Aorta (tissue), 5 donors: ENCODE measurements around the gene MYO9B. TPM values are rescaled to one million over a fixed set of nuclear protein-coding genes. Genes with fewer than 3 reads are reported as not detected.
A peak's percentile ranks its signal among the peaks of the same experiment; 100 is the strongest.

ENCODE experiments used
- ATAC-seq: fragments of 200-7000 bp; cut with Tn5 transposase; one replicate; pipeline ENCODE4 v1.9.1; 2022; ENCODE audit warnings: moderate library complexity; ENCODE audit not compliant: low FRiP score
- DNase-seq, 2 donors: peaks; one replicate each; pipeline ENCODE4 v3.0.0-alpha.2; 2020
- H3K27ac ChIP-seq, 2 donors: one replicate each; pipeline ENCODE4 v1.5.1; 2013; ENCODE audit warnings: low read length in 2 of 2, mild to moderate bottlenecking in 2 of 2, moderate library complexity in 2 of 2, control low read depth in 1 of 2, inconsistent platforms in 1 of 2, low read depth in 1 of 2
- H3K27me3 ChIP-seq, 2 donors: one replicate each; pipeline ENCODE4 v1.6.1; 2013; ENCODE audit warnings: control low read depth in 1 of 2, low read length in 1 of 2, mild to moderate bottlenecking in 1 of 2, moderate library complexity in 1 of 2; ENCODE audit not compliant: insufficient read depth in 2 of 2, control insufficient read depth in 1 of 2
- H3K36me3 ChIP-seq, 2 donors: one replicate each; pipeline ENCODE4 v1.6.1; 2013; ENCODE audit warnings: control low read depth in 1 of 2, low read length in 1 of 2, mild to moderate bottlenecking in 1 of 2; ENCODE audit not compliant: insufficient read depth in 2 of 2, control insufficient read depth in 1 of 2
- H3K4me1 ChIP-seq, 2 donors: one replicate each; pipeline ENCODE4 v1.6.1; 2013; ENCODE audit warnings: low read length in 2 of 2, control low read depth in 1 of 2, mild to moderate bottlenecking in 1 of 2, moderate library complexity in 1 of 2; ENCODE audit not compliant: insufficient read depth in 2 of 2, control insufficient read depth in 1 of 2
- H3K4me3 ChIP-seq, 2 donors: one replicate each; pipeline ENCODE4 v1.5.1; 2013; ENCODE audit warnings: low read length in 2 of 2, control low read depth in 1 of 2, mild to moderate bottlenecking in 1 of 2
- H3K9me3 ChIP-seq: one replicate; pipeline ENCODE4 v1.6.1; 2013; ENCODE audit warnings: mild to moderate bottlenecking, low read length; ENCODE audit not compliant: control insufficient read depth
- WGBS, 2 donors: extraction: QIAGEN DNeasy Blood & Tissue Kit; methylation state at CpG; one replicate each; pipeline ENCODE4 v1.1.7; 2013; 5-methylcytosine and 5-hydroxymethylcytosine counted together
- intact Hi-C, 2 donors: fragments of 100-400 bp; cut with DNase I; formaldehyde crosslinking; loops; one replicate each; pipeline versions ENCODE4 v1.14.2 to v1.15.0; 2022
- polyA plus RNA-seq, 2 donors: library from polyadenylated mRNA; stranded (reverse); fragments of 200-250 nt; gene quantifications; one replicate each; pipeline ENCODE4 v1.2.3, GENCODE V29; 2013
- total RNA-seq, 2 donors: library from RNA; stranded (reverse); fragmentation: NEBNext Ultra II Directional; extraction: Animal tissue kit (Norgen Biotek cat#: 25700); gene quantifications; one replicate each; pipeline ENCODE4 v1.2.1, GENCODE V29; 2021
- donor health status: healthy with polysubstance abuse.
- donor health status: Bipolar disorder and iron deficiency.
- donor health status: DM: no; HTN: no; CAD: no.
- donor health status: DM: no; HTN: no; CAD: no.
- donor health status: DM: yes; HTN: yes; CAD: no.

MYO9B gene
- total and polyA plus RNA-seq, 4 donors = 34.3 to 183 (median 171) TPM

DNA sequence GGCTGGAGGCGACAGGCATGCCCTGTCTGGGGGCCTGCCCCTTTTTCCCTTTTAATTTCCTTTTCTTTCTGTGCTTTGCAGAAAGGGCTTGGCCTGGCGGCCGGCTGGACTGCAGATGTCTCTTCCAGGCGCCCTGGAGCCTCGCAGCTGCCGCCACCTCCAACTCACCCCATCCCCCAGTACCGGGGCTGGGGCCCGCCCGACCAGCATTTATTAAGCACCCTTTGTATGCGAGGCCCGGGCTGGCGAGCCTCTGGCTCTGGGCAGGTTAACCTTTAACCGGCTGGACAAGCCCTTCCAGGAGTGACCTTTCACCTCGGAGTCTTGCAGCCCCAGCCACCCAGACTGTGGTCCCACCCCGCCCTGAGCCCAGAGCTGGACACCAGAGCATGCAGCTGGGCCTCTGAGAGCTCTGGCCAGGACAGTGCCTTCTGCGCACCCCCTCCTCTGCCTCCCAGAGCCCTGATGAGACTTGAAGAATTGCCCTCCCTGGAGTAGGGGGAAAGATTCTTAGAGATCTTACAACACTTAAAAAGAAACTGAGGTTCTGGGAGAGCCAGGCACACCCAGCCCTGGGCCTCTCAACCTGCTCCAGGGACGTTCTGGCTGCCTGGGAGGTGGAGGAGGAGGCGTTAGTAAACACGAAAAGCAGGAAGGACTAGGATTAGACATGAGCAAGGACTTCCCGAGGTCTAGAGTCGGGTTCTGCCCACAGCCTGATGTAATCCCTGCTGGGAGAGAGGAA is 171.3 kb downstream of the MYO9B start:
- WGBS, 2 donors = 23 to 28% methylated on average over 19 to 21 of the region's 21 CpGs
- Histone ChIP-seq H3K36me3 (no peaks in the 10 kb centered on the region), H3K9me3 (no peaks in the 10 kb centered on the region), H3K4me1 (no peaks in the 10 kb centered on the region), H3K27me3 (no peaks in the 10 kb centered on the region), H3K27ac (no peak overlapping the region), H3K4me3 (no peak overlapping the region)
- DNase-seq (no peak), ATAC-seq (peak; percentile 26)
- intact Hi-C loops = no loop called here

DNA sequence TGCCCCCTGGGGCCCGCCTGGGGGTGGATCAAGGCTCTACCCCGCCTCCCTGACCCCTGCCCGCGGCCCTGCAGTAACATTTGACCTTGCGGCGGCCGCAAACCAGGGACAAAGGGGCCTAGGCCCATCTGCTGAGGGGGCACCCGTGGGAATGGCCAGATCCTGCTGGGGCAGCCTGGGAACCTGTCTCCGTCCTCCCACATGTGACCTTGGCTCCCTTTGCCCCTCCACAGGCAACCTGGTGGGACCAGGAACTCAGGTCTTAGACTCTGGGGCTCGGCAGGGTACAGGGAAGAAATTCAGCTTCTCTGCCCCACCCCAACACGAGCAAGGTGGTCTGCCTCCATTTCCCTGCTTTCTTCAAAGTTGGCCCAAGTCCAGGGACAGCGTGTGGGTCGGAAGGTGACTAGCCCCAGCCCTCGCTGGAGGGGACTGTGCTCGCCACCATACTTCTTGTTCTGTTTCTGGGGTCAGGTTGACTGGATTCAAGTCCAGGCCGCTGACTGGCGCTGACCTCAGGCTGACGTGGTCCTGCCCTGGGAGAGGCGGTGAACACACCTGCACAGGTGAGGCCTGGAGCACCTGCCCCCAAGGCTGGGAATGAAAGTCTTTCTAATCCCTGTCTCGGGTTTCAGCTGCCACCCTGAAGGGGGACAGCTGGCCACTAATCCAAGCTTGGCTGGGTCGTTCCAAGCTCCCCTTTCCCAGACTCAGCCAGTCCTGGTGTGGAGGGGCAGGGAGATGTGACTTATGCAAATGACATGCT is 172.6 kb downstream of the MYO9B start:
- intact Hi-C loops = no loop called here
- H3K27ac ChIP-seq = no peak overlapping the region
- no peaks in the 10 kb centered on the region for H3K36me3 ChIP-seq
- no peak overlapping the region for H3K4me3 ChIP-seq
- no peaks in the 10 kb centered on the region for H3K9me3 ChIP-seq
- no peaks in the 10 kb centered on the region for H3K27me3 ChIP-seq
- H3K4me1 ChIP-seq = no peaks in the 10 kb centered on the region
- 79% methylated on average over 20 to 21 of the region's 21 CpGs for WGBS, 2 donors
- ATAC-seq = no peak
- DNase-seq = no peak

DNA sequence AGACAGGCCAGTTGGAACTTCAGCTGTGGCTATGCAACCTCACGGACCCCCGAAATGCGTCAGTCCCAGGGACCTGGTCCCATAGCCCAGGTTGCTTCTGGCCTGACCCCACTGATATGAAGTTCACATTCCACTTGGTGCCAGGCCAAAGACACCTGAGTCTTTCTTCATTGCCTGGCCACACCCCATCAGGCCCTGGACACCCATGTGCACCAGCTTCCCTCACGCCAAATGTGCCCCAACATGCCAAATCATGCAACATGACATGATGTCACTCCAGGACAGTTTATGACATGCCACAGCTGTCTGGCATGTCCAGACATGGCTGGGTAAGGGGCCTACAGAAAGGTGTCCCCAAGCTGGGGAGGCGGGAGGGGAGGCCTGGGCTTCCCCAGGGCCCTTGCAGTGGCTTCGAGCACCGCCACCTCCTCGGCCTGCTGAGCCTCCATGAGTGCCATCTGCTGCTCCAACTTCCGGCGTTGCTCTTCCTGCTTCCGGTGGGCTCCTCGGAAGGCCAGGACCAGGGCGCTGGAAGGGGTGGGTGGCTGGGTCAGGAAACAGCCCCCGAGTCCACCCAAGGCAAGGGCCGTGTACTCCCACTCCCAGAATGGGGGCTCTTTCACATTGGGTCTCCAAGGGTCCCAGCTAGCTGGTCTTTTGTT is 174.4 kb downstream of the MYO9B start:
- H3K4me3 ChIP-seq = no peak overlapping the region
- ATAC-seq (no peak), DNase-seq (no peak)
- H3K27ac ChIP-seq = no peak overlapping the region
- no peaks in the 10 kb centered on the region for H3K9me3 ChIP-seq
- no peaks in the 10 kb centered on the region for H3K4me1 ChIP-seq
- H3K36me3 ChIP-seq = no peaks in the 10 kb centered on the region
- intact Hi-C loops = no loop called here
- WGBS, 2 donors = 88 to 91% methylated on average over 15 of the region's 15 CpGs
- H3K27me3 ChIP-seq = no peaks in the 10 kb centered on the region

DNA sequence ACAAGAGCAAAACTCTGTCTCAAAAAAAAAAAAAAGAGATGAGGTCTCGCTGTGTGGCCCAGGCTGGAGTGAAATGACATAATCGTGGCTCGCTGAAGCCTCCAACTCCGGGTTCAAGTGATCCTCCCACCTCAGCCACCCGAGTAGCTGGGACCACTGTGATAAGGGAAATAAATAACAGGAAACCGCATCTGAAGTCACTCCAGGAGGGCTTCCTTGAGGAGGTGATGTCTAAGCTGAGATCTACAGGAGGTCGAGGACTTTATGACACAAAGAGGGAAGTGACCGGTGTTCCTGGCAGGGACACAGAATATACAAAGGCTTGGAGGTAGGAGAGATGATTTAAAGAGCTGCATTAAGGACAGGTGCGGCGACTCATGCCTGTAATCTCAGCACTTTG is 179.1 kb downstream of the MYO9B start:
- 84% methylated on average over 10 of the region's 10 CpGs for WGBS, 2 donors
- Histone ChIP-seq H3K4me3 (no peak overlapping the region), H3K9me3 (peaks cover 3% of the 10 kb centered on the region), H3K27ac (no peak overlapping the region), H3K27me3 (no peaks in the 10 kb centered on the region), H3K4me1 (no peaks in the 10 kb centered on the region), H3K36me3 (no peaks in the 10 kb centered on the region)
- intact Hi-C loops = no loop called here
- ATAC-seq (no peak), DNase-seq (no peak)

DNA sequence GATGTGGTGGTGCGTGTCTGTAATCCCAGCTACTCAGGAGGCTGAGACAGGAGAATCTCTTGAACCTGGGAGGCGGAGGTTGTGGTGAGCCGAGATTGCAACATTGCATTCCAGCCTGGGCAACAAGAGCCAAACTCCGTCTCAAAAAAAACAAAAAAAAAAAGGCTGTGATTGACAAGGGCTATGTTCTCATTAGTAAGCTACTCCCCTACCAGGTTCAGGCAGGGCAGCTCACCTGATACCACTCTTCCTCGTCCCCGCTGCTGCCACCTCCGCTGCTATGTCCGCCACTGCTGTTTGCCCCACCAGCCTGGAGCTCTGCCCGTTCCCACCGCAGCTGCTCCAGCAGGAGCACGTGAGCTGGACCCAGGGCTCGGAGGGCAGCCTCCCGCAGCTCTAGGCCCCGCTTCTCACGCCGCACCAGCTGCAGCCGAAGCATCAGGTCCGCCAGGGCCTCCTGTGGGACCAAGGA is 179.6 kb downstream of the MYO9B start:
- 59 to 63% methylated on average over 18 of the region's 18 CpGs for WGBS, 2 donors
- intact Hi-C loops = no loop called here
- H3K36me3 ChIP-seq = no peaks in the 10 kb centered on the region

DNA sequence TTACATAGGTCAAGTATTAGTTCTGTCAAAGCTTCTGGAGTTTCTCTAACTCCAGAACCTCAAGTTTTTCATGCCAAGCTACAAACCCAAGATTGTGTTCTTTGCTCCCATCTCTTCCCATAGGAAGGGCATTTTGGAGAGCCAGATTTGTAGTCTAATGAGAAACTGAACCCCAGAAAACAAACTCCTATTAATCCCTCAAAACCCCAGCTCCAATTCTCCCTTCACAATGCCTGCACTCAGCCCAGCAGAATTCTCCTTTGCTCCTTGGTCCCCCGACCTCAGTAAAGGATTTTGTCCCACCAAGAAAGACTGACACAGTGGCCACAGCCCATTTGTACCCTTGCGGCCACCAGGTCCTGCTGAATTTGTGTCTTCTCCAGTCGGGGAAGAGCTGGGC is 180.6 kb downstream of the MYO9B start:
- Histone ChIP-seq H3K36me3 (no peaks in the 10 kb centered on the region), H3K4me1 (no peaks in the 10 kb centered on the region), H3K9me3 (peaks cover 3% of the 10 kb centered on the region), H3K27ac (no peak overlapping the region), H3K4me3 (no peak overlapping the region), H3K27me3 (no peaks in the 10 kb centered on the region)
- no peak for ATAC-seq
- no peak for DNase-seq
- WGBS, 2 donors = 78 to 85% methylated on average over 3 of the region's 3 CpGs
- intact Hi-C loops = no loop called here

More for the DNA sequence above, 179.6 kb downstream of the MYO9B start:
- DNase-seq = no peak
- H3K27ac ChIP-seq = no peak overlapping the region
- ATAC-seq = no peak
- no peak overlapping the region for H3K4me3 ChIP-seq
- H3K9me3 ChIP-seq = peaks cover 3% of the 10 kb centered on the region
- no peaks in the 10 kb centered on the region for H3K4me1 ChIP-seq
- no peaks in the 10 kb centered on the region for H3K27me3 ChIP-seq

DNA sequence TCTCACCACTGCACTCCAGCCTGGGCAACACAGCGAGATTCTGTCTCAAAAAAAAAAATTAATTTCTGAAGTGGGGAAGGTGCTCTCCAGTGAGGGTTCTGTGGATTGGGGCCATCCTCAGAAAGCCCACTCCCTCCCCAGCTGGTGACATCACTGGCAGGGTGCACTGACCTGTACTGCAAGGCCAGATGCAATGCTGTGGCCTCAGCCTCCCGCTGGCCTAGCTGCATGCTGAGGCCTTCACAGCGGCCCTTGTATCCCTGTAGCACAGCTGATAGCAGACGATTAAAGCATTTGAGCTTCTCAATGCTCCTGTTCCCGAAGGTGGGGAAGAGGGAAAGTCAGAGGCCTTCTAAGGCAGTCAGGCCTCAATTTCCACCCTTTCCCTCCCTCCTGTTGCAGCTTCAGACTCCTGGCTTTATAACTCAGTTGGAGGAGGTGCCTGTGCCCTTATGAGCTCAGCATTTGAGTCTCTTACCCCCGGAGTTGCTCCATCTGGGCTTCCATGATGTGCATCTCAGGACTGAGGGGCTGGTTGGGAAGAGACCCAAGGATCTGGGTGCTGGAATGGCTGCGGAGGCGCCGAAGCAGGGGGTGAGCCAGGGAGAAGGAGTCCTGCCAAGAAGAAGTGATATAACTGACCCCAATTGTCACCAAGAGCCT is 183.7 kb downstream of the MYO9B start:
- no peak for DNase-seq
- Histone ChIP-seq H3K9me3 (peaks cover 3% of the 10 kb centered on the region), H3K36me3 (no peaks in the 10 kb centered on the region), H3K4me3 (no peak overlapping the region), H3K27ac (no peak overlapping the region), H3K4me1 (no peaks in the 10 kb centered on the region), H3K27me3 (no peaks in the 10 kb centered on the region)
- no peak for ATAC-seq
- intact Hi-C loops = no loop called here
- 92 to 95% methylated on average over 9 of the region's 9 CpGs for WGBS, 2 donors

DNA sequence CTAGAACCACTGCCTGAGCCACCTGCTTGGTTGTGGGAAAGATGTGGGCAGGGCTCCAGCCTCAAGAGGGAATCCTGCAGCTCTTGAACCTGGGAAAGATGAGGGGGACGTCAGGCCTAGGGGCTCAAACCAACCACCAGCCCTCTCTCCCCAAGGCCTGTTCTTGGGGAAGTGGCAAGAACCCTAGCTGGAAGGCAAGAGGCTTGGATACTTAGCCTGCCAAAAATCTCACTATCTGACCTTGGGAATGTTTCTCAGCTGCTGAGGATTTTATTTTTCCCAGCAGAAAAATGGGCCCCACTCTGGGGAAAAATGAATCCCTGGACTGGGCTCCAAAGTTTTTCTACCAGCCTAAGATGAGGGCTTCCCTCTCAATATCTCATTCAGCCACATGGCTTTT is 184.4 kb downstream of the MYO9B start:
- ATAC-seq (no peak), DNase-seq (no peak)
- WGBS, 2 donors = 42 to 49% methylated on average over 1 of the region's 1 CpG
- no peaks in the 10 kb centered on the region for H3K36me3 ChIP-seq
- intact Hi-C loops = no loop called here
- H3K4me3 ChIP-seq = no peak overlapping the region
- no peaks in the 10 kb centered on the region for H3K4me1 ChIP-seq
- no peaks in the 10 kb centered on the region for H3K27me3 ChIP-seq
- peaks cover 3% of the 10 kb centered on the region for H3K9me3 ChIP-seq
- H3K27ac ChIP-seq = no peak overlapping the region
